ENCODE data around the gene ARHGAP1.

The ARHGAP1 gene

DNA sequence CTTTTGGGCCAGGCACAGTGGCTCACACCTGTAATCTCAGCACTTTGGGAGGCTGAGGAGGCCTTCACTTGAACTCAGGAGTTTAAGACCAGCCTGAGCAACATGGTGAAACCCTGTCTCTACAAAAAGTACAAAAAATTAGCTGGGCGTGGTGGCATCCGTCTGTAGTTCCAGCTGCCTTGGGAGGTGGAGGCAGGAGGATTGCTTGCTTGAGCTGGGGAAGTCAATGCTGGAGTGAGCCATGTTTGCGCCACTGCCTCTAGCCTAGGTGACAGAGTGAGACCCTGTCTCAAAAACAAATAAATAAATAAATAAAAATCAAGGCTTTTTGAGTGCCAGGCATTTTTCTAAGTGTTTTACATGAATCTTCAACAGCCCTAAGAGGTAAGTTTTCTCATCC lies 29.9 kb downstream of the ARHGAP1 start:
- peak; percentile 1 for DNase-seq

DNA sequence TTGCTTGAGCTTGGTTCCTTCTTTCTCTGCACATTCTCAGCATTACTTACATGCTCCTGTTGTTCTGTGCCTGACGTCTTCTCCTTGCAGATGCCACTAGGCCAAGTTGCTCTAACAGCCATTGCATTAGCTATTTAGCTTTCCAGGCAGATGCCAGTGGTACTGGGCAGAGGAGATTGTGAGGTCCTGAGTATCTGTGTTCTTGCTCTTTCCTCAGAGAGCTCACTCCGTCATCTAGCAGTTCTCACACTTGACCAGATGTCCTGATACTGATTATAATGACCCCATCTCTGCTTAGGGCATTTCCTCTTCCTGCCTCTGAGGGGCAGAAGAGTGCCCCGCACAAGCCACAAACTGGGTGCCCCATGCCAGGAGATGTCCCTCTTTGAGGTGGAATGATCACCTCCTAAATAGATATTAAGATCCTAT lies 30.7 kb downstream of the ARHGAP1 start:
- peak; percentile 17 for DNase-seq

DNA sequence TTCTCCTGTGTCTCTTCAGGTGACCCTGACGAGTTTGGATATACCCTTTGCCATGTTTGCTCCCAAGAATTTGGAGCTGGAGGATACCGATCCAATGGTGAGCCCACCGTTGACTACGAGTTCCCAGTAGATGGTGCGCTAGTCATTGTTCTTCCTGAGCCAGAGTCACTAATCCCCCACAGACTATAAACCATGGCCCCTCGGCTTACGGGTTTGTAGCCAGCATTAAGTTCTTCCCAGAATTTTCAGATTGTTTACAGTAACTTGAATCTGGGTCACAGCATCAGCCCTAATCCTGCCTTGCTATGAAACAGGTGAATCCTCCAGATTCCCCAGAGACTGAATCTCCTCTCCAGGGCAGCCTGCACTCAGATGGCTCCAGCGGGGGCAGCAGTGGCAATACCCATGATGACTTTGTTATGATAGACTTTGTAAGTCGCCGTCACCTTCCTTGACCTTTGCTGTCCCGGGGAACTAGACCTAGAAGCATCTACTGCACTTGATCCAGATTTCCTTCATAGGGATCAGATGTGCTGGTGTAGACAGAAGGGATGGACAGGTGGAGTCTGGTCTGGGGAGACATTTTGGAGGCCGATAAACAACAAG lies 31.8 kb downstream of the ARHGAP1 start:
- DNase-seq = no peak

DNA sequence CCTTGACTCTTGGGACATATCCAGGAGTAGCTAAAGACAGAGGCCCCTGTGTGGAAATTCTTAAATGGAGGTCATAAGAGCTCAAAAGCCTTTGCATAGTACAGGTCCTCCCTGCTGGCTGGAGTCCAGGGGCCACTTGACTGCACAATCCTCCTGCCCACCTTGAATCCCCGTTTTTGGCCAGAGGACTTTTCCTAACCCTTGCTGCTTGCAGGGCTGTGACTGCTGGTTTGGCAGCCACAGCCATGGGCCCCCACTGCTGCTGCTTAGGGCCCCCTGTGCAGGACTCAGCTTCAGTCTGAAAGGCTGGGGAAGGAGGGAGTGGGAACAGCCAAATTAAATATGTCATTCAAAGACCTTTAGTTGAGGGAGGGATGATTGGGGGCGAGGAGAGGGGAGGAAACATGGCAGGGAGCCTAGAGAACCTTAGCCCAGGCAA lies 33.4 kb downstream of the ARHGAP1 start:
- no peak for DNase-seq

DNA sequence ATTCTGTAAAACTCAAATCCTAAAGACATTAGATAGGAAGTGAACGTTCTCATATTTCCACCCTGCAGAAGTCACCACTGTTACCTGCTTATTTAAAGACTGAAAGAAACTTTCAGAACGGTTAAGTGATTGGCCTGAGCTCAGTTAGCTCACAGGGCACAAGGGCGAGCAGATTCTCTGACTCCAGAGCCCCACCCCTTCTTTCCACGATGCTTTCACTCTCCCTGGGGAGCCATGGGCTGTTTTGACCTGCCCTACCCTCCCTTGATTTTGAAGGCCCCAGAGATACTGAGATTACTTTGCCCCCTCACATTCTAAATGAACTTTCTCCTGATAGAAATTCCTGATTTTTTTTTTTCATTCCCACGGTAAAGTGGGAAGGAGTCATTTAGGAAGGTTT lies 33.9 kb downstream of the ARHGAP1 start:
- DNase-seq = no peak

DNA sequence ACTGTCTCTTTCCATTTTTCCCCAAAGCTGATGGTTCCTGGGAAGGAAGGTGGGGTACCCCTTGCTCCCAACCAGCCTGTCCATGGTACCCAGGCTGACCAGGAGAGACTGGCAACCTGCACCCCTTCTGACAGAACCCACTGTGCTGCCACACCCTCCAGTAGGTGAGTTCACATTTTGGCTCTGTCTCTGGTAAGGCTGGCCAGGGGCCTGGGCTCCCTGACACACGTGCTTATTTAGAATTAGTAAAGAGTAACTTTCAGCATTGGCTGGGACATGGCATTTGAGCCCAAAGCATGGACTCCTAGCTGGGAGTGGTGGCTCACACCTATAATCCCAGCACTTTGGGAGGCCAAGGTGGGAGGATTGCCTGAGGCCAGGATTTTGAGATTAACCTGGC lies 35.1 kb downstream of the ARHGAP1 start:
- DNase-seq = no peak

DNA sequence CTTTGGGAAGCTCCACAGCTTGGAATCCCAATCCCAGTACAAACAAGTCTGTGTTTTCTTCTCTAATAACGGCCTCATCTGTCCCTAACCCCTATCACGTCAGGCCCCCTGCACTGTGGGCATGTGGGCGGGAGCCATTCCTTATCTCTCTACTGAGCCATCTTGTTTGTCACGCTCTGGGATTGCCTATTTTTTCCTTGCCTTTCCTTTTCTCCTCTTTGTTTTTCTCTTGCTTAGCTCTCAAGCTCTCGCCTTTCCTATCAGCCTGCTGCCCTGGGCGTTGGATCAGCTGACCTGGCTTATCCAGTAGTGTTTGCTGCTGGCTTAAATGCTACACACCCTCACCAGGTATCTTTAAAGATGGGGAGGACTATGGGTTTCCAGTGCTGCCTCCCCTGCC lies 35.8 kb downstream of the ARHGAP1 start:
- DNase-seq = no peak

DNA sequence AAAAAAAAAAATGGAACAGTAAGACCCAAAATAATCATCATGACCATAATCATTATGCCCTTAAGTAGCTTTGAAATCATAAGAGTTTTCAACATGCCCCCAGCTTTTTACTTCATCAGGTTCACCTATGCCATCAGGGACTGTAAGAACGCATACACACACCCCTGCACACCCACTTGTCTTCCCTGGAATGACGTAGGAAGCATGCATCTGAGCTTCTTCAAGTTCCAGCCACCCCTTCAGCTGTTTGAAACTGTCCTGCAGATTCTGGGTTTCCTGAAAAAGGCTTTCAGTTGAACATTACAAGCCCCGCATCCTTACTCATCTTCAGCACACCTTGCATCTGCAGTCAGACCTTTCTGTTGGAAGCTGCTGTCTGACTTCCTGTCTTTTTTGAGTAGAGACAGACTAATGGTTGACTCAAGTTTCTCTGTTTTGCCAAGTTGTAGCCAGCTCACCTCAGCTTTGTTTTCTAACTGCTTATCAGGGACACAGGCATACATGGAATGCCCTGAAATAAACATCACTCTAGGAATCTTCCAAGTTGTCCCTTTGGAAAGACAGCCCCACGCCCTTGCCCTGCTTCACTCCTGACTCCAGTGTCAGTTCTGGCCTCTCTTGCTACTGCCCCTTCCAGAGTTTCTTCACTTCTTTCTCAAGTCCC lies 37.0 kb downstream of the ARHGAP1 start:
- no peak for DNase-seq

DNA sequence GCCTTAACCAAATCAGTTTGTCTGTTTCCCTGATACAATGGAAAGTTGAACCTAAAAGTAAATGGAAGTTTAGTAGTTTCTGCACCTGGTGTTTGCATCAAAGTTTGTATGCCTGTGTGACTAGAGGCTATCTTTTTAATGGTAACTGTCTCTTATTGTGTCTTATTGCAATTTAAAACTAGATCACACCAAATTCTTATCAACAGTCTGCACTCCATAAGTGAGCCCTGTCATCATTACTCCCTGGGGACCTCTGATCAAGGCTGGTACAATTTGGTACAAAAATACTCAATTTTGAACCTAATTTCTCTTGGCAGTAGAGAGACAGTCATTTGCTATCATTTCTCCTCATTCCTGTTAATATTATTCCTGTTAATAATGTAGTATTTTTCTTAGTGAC lies 38.1 kb downstream of the ARHGAP1 start:
- no peak for DNase-seq

DNA sequence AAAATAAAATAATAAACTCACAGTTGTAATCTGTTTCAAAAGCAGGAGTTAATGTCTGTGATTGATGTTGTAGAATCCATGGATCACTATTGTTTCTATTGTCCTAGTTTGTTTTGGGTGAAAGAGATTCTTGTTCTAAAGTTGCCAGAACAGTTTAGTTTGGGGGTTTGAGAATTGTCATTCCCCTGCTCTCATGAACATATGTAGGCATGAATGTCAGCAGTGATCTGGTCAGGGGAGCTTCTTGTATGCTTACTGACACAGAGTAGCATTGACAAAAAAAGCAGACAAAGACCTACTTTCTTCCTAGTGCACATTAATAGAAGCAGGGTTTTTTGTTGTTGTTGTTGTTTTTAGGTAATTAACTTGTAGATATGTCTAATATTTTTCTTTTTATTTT lies 38.6 kb downstream of the ARHGAP1 start:
- no peak for DNase-seq

DNA sequence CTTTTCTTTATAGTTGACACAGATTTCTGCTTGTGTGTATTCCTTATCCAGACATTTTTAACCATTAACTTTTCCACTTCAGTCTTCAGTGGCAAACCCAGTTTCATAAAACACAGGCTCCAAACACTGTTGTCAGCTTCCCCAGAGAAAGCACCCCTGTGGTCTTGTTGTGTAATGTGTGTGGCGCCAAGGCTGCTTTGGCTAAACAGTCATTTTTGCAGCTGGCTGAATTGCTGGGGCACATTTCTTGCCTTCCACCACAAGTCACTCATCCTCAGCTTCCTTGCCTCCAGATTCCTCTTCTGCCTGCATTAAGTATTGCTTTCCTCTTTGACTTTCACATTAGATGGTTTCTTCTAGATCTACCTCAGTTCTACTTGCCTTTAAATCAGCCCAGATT lies 40.5 kb downstream of the ARHGAP1 start:
- no peak for DNase-seq

DNA sequence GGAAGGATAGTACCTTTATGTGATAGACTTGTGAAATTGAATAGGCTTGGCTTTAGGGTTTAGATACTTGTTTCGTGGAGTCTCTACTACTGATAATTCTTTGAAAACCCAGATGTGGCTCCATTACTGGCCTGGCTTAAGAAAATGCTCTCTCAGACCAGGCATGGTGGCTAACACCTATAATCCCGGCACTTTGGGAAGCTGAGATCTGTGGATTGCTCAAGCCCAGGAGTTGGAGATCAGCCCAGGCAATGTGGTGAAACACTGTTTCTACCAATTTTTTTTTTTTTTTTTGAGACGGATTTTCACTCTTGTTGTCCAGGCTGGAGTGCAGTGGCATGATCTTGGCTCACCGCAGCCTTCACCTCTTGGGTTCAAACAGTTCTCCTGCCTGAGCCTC lies 42.2 kb downstream of the ARHGAP1 start:
- DNase-seq = no peak

DNA sequence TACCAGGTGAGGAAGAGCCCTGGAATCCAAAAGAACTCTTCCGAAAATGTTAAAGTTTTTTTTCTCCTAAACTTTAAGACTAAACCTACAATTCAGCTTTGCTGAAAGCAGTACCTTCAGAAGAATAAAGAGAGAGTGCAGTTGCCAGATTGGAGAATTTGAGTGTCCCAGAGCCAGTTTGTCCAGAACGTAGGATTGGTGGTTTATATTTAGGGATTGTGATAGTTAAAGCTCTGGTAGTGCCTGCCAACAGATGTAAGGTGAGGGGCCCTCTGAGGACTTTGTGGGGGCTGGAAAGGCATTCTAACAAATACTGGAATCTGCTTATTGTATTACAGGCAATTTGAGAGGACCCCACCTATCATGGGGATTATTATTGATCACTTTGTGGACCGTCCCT lies 43.2 kb downstream of the ARHGAP1 start:
- DNase-seq = no peak

DNA sequence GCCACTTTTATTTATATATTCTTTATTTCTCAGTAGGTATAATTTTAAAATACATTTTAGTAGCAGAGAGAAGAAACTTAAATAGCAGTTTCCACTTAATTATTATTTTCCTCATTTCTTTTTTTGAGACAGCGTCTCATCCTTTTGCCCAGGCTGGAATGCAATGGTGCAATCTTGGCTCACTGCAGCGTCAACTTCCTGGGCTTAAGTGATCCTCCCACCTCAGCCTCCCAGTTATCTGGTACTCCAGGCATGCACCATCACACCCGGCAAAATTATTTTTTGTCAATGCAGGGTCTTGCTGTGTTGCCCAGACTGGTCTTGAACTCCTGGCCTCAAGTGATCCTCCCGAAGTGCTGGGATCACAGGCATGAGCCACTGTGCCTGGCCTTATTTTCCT lies 44.8 kb downstream of the ARHGAP1 start:
- no peak for DNase-seq

DNA sequence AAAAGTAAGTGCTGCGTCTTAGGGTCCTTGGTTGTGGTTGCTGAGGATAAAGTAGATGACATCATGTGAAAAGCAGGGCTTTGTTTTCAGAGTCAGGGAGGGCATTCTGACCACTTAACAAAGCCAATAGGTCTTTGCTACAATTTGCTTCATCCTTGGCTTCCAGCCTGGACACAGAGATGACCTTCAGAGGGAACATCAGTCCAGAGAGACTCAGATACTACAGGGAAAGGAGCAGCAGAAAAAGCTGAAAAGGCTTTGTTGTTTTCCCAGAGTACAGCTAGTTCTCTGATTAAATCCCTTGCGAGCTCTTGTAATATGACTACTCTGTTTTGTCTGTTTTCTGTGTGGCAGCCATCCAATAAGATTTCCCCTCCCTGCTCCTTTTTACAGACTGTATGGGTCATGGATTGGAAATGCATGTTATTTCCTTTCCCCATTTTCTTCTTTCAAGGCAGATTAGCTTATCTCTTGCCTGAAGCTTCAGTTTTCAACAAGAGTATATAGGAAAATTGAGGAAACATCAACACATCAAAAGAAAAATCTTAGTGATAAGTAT lies 51.2 kb downstream of the ARHGAP1 start:
- DNase-seq = no peak

DNA sequence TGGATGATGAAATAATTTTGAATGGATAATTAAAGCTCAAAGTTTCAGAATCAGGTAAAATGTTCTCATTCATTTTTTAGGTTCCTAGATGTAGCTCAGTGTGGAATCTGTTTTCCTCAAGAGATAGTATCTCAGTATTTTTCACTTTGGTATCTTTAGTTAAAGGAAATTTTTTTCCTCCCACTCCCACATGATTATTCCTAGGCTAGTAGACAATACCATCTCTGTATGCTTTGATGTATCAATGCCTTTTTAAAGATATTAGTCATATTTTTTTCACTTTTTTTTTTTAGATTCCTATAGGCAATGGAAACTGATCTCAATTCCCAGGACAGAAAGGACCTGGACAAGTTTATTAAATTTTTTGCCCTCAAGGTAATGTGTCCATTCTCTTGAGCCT lies 56.4 kb downstream of the ARHGAP1 start:
- DNase-seq = no peak

DNA sequence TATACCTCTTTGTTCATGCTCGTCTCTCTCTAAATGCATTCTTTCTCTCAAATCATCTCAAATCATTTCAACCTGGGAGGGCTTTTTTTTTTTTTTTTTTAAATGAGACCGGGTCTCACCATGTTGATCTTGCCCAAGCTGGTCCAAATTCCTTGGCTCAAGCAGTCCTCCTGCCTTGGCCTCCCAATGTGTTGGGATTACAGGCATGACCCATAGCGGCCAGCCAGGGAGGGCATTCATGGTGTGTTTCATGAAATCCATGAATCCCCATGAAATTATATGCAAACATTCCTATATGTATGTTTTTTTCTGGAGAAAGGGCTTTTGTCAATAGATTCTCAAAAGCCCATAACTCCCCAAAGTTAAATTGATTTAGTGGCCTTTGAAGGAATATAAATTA lies 56.9 kb downstream of the ARHGAP1 start:
- DNase-seq = no peak

DNA sequence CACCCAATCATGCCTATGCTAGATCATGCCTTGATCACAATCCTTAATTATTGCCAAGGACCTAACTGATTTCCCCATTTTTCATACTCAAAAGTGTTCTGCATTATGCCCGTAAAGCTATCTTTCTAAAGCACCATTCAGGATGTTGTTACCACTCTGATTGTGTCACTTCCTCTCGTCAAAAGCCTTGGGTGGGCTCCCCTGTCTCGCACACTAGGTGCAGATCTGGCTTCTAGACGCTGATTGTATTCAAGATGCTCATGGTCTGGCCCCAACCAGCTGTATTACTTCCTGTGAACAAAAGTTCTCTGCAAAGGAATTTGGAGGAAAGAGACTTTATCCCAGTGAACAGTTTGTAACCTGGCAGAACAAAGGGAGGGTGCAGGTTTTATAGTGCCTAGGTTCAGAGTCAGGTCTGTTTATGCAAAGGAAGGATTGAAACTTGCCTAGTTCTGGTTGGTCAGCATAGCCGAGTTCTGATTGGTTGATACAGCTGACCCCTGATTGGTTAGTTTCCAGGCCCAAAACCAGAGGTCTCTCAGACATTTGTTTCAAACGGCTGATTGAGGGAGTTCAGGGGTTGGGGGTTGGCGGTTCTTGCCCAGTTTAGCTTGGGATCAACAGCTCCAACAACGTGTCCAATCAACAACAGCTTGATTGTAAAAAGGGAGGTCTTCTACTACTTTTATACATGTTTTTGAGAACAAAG lies 57.6 kb downstream of the ARHGAP1 start:
- no peak for DNase-seq

DNA sequence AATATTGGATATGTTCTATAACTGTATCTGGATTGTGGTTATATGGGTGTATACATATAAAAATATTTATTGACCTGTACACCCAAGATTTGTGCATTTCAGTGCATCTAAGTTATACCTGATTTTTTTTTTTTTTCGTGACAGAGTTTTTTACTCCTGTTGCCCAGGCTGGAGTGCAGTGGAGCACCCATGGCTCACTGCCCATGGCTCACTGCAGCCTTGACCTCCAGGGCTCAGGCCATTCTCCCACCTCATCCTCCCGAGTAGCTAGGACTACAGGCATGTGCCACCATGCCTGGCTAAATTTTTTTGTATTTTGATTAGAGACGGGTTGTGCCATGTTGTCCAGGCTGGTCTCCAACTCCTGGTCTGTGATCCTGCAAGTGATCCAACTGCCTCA lies 58.8 kb downstream of the ARHGAP1 start:
- DNase-seq = no peak

DNA sequence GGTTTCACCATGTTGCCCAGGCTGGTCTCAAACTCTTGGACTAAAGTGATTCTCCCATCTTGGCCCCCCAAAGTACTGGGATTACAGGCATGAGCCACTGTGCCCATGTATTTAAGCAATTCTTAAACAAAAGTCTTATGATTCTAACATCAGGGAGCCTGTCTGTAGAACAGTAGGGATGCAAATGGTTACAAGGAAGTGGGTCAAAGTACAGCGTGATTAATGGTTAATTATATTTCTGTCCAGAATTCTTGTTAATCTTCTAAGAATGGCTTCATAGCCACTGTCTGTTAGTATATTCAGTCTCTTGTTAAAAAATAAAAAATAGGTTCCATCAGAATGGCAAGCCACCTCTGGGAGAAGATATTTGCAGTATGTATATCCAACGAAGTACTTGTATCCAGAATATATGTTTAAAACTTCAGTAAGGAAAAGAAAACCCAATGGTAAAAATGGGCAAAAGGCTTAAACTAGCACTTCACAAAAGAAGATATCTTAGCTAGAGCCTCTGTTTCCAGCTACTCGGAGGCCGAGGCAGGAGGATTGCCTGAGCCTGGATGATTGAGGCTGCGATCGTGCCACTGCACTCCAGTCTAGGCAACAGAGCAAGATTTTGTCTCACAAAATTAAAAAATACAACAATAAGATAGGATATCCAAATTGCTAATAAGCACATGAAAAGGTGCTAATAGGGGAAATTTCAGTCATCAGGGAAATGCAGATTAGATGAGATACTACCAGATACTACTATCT lies 60.2 kb downstream of the ARHGAP1 start:
- no peak for DNase-seq

DNA sequence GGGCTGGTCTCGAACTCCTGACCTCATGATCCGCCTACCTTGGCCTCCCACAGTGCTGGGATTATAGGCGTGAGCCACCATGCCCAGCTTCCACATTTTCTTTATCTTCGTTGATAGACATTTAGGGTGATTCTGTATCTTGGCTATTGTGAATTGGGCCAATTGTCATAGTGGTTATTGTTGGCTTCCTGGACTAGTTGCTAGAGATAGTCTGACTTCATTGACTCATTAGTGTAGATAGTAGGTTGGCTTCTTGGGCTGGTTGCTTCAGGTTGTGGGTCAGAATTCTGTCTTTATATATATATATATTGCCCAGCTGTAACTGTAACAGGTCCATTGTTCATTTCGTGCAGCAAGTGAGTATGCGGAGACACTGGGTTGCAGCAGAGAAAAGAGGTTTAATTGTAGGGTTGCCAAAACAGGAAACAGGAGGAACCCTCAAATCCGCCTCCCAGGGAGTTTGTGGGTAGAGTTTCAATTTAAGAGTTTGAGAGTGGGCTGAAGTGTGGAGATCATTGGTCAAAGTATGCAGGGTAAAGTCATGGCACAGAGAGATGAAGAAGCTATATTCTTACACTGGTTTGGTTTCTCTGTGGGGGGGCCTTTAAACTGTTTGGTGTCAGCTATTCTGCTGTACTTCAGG lies 61.1 kb downstream of the ARHGAP1 start:
- DNase-seq = no peak

DNA sequence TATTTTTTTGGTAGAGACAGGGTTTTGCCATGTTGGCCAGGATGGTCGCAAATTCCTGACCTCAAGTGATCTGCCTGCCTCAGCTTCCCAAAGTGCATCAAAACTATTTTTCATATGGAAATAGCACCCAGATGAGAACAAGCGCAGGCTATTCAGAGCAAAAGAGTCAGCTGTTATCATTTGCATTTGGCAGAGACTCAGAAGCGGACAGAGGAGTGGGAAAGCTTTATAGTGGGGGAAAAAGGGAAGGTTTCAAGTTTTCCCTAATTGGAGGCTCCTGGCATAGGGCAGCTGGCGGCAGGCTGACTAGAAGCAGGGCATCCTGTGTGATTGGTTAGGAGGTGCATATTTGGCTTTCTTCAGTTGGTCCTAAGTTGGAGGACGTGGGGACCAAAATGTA lies 62.9 kb downstream of the ARHGAP1 start:
- DNase-seq = no peak

Measured in CD4-positive, alpha-beta T cell treated with Interleukin-21 for 1 hour (primary cell).